ENCODE measurements around the gene AADAT. TPM values are rescaled to one million over a fixed set of nuclear protein-coding genes. Genes with fewer than 3 reads are reported as not detected.
"Not testable (repeated sequence)": the region's sequence is repeated elsewhere in the genome, so short reads cannot be mapped to it uniquely, and the experiment has no call there.

AADAT gene
- not detected in 2 replicates for total RNA-seq

GRCh38 chr4:170089668-170090351 lies at the start of gene AADAT:
Gene AADAT, minus strand, starts transcription at chr4:170089956. Its CDS starts 266 bp downstream, at chr4:170089690.
- Mint-ChIP-seq H3K27me3 (ENCODE audit: insufficient read depth) (peaks cover 17% of the 10 kb centered on the region), H3K9me3 (no peaks in the 10 kb centered on the region), H3K4me1 (ENCODE audit: low read depth) (peaks cover 6% of the 10 kb centered on the region), H3K4me3 (peak within 1 kb of the TSS; percentile 55), H3K27ac (no peak within 1 kb of the TSS), H3K36me3 (ENCODE audit: low read depth) (no peaks in the 10 kb centered on the region)
- no peak for DNase-seq (ENCODE audit: low spot score)
- intact Hi-C loops (cut with micrococcal nuclease), result no loop called here

GRCh38 chr4:170138580-170139194 lies 48.9 kb upstream of the AADAT start:
- intact Hi-C loops (cut with micrococcal nuclease), result loop anchor here (1.0 kb wide), 2 partner anchors 121 to 715 kb away; no protein-coding TSS in a partner anchor
- no peak overlapping the region for H3K27ac Mint-ChIP-seq
- H3K4me3 Mint-ChIP-seq, result no peak overlapping the region
- H3K27me3 Mint-ChIP-seq (ENCODE audit: insufficient read depth), result no peaks in the 10 kb centered on the region
- no peaks in the 10 kb centered on the region for H3K4me1 Mint-ChIP-seq (ENCODE audit: low read depth)
- H3K9me3 Mint-ChIP-seq, result no peaks in the 10 kb centered on the region
- DNase-seq (ENCODE audit: low spot score), result peak; percentile 34
- H3K36me3 Mint-ChIP-seq (ENCODE audit: low read depth), result no peaks in the 10 kb centered on the region

GRCh38 chr4:170137927-170138326 lies 48.2 kb upstream of the AADAT start:
- no peak for DNase-seq (ENCODE audit: low spot score)
- H3K4me1 Mint-ChIP-seq (ENCODE audit: low read depth), result no peaks in the 10 kb centered on the region
- H3K27me3 Mint-ChIP-seq (ENCODE audit: insufficient read depth), result no peaks in the 10 kb centered on the region
- intact Hi-C loops (cut with micrococcal nuclease), result loop anchor here (1.0 kb wide), 2 partner anchors 121 to 715 kb away; no protein-coding TSS in a partner anchor
- H3K4me3 Mint-ChIP-seq, result no peak overlapping the region
- no peak overlapping the region for H3K27ac Mint-ChIP-seq
- H3K9me3 Mint-ChIP-seq, result peaks cover 7% of the 10 kb centered on the region
- no peaks in the 10 kb centered on the region for H3K36me3 Mint-ChIP-seq (ENCODE audit: low read depth)

- Mint-ChIP-seq H3K4me1 (ENCODE audit: low read depth) (no peaks in the 10 kb centered on the region), H3K27ac (no peak overlapping the region), H3K4me3 (no peak overlapping the region), H3K9me3 (peaks cover 10% of the 10 kb centered on the region), H3K27me3 (ENCODE audit: insufficient read depth) (no peaks in the 10 kb centered on the region), H3K36me3 (ENCODE audit: low read depth) (no peaks in the 10 kb centered on the region)
- DNase-seq (ENCODE audit: low spot score), result no peak
- intact Hi-C loops (cut with micrococcal nuclease), result no loop called here
These were observed 47.7 kb upstream of the AADAT start for GRCh38 chr4:170137466-170137865.

GRCh38 chr4:170134821-170135220 lies 45.1 kb upstream of the AADAT start:
- Mint-ChIP-seq H3K4me3 (no peak overlapping the region), H3K36me3 (ENCODE audit: low read depth) (no peaks in the 10 kb centered on the region), H3K27me3 (ENCODE audit: insufficient read depth) (no peaks in the 10 kb centered on the region), H3K27ac (no peak overlapping the region), H3K4me1 (ENCODE audit: low read depth) (no peaks in the 10 kb centered on the region), H3K9me3 (peaks cover 10% of the 10 kb centered on the region)
- intact Hi-C loops (cut with micrococcal nuclease), result no loop called here
- no peak for DNase-seq (ENCODE audit: low spot score)

GRCh38 chr4:170128219-170128804 lies 38.6 kb upstream of the AADAT start:
- no peak for DNase-seq (ENCODE audit: low spot score)
- Mint-ChIP-seq H3K4me3 (no peak overlapping the region), H3K9me3 (peaks cover 8% of the 10 kb centered on the region), H3K27me3 (ENCODE audit: insufficient read depth) (no peaks in the 10 kb centered on the region), H3K36me3 (ENCODE audit: low read depth) (no peaks in the 10 kb centered on the region), H3K27ac (no peak overlapping the region), H3K4me1 (ENCODE audit: low read depth) (no peaks in the 10 kb centered on the region)
- intact Hi-C loops (cut with micrococcal nuclease), result no loop called here

GRCh38 chr4:170127758-170128157 lies 38.0 kb upstream of the AADAT start:
- intact Hi-C loops (cut with micrococcal nuclease), result no loop called here
- Mint-ChIP-seq H3K27ac (no peak overlapping the region), H3K36me3 (ENCODE audit: low read depth) (no peaks in the 10 kb centered on the region)

GRCh38 chr4:170124406-170124805 lies 34.6 kb upstream of the AADAT start:
- intact Hi-C loops (cut with micrococcal nuclease), result no loop called here
- no peak for DNase-seq (ENCODE audit: low spot score)
- Mint-ChIP-seq H3K27ac (no peak overlapping the region), H3K4me3 (no peak overlapping the region), H3K27me3 (ENCODE audit: insufficient read depth) (no peaks in the 10 kb centered on the region), H3K9me3 (no peaks in the 10 kb centered on the region), H3K4me1 (ENCODE audit: low read depth) (no peaks in the 10 kb centered on the region), H3K36me3 (ENCODE audit: low read depth) (no peaks in the 10 kb centered on the region)

More at GRCh38 chr4:170127758-170128157, 38.0 kb upstream of the AADAT start:
- Mint-ChIP-seq H3K27me3 (ENCODE audit: insufficient read depth) (no peaks in the 10 kb centered on the region), H3K4me3 (no peak overlapping the region), H3K4me1 (ENCODE audit: low read depth) (no peaks in the 10 kb centered on the region), H3K9me3 (peaks cover 3% of the 10 kb centered on the region)
- DNase-seq (ENCODE audit: low spot score), result no peak

GRCh38 chr4:170122252-170122651 lies 32.5 kb upstream of the AADAT start:
- Mint-ChIP-seq H3K27ac (no peak overlapping the region), H3K4me1 (ENCODE audit: low read depth) (no peaks in the 10 kb centered on the region), H3K36me3 (ENCODE audit: low read depth) (no peaks in the 10 kb centered on the region), H3K4me3 (no peak overlapping the region), H3K9me3 (no peaks in the 10 kb centered on the region), H3K27me3 (ENCODE audit: insufficient read depth) (no peaks in the 10 kb centered on the region)
- intact Hi-C loops (cut with micrococcal nuclease), result no loop called here
- DNase-seq (ENCODE audit: low spot score), result no peak

- Mint-ChIP-seq H3K4me3 (no peak overlapping the region), H3K36me3 (ENCODE audit: low read depth) (no peaks in the 10 kb centered on the region), H3K4me1 (ENCODE audit: low read depth) (no peaks in the 10 kb centered on the region), H3K27ac (no peak overlapping the region), H3K9me3 (no peaks in the 10 kb centered on the region), H3K27me3 (ENCODE audit: insufficient read depth) (peaks cover 5% of the 10 kb centered on the region)
- no peak for DNase-seq (ENCODE audit: low spot score)
- intact Hi-C loops (cut with micrococcal nuclease), result no loop called here
These were observed 24.9 kb upstream of the AADAT start for GRCh38 chr4:170114636-170115035.

GRCh38 chr4:170114183-170114582 lies 24.4 kb upstream of the AADAT start:
- H3K27ac Mint-ChIP-seq; H3K9me3 Mint-ChIP-seq; H3K36me3 Mint-ChIP-seq (ENCODE audit: low read depth); DNase-seq (ENCODE audit: low spot score); H3K4me1 Mint-ChIP-seq (ENCODE audit: low read depth); H3K4me3 Mint-ChIP-seq; H3K27me3 Mint-ChIP-seq (ENCODE audit: insufficient read depth); intact Hi-C loops (cut with micrococcal nuclease): not testable (repeated sequence)

- intact Hi-C loops (cut with micrococcal nuclease), result no loop called here
- no peak for DNase-seq (ENCODE audit: low spot score)
- Mint-ChIP-seq H3K36me3 (ENCODE audit: low read depth) (no peaks in the 10 kb centered on the region), H3K4me1 (ENCODE audit: low read depth) (no peaks in the 10 kb centered on the region), H3K9me3 (no peaks in the 10 kb centered on the region), H3K27ac (no peak overlapping the region), H3K4me3 (no peak overlapping the region), H3K27me3 (ENCODE audit: insufficient read depth) (peaks cover 5% of the 10 kb centered on the region)
These were observed 21.8 kb upstream of the AADAT start for GRCh38 chr4:170111546-170111945.

- Mint-ChIP-seq H3K27me3 (ENCODE audit: insufficient read depth) (peaks cover 5% of the 10 kb centered on the region), H3K36me3 (ENCODE audit: low read depth) (no peaks in the 10 kb centered on the region), H3K9me3 (no peaks in the 10 kb centered on the region), H3K4me3 (no peak overlapping the region), H3K27ac (no peak overlapping the region), H3K4me1 (ENCODE audit: low read depth) (no peaks in the 10 kb centered on the region)
- intact Hi-C loops (cut with micrococcal nuclease), result no loop called here
- no peak for DNase-seq (ENCODE audit: low spot score)
These were observed 21.3 kb upstream of the AADAT start for GRCh38 chr4:170111085-170111484.

All from activated T-helper 1 cell treated with anti-CD3 and anti-CD28 coated beads, Interleukin-12 subunit alpha, Interleukin-12 subunit beta, Interleukin-2, Interleukin-4 antibody, amounts not matched to agents 30 ng/mL and 10 ng/mL and 1 ng/mL, durations not matched to agents 14 hours and 24 hours and 36 hours (primary cell).